Neural progenitor cell (in vitro differentiated cells): ENCODE data around the gene NDST1. TPM values are rescaled to one million over a fixed set of nuclear protein-coding genes. Genes with fewer than 3 reads are reported as not detected.
"Not testable (repeated sequence)": the region's sequence is repeated elsewhere in the genome, so short reads cannot be mapped to it uniquely, and the experiment has no call there.

ENCODE experiments used
- DNase-seq: peaks from one replicate; pipeline ENCODE4 v3.0.0-alpha.2; 2016; ENCODE audit warnings: low spot score
- H2AFZ ChIP-seq: fragments of 200-600 bp; sonication (generic); replicated peaks from 2 replicates; pipeline ENCODE4 v1.6.1; 2016; ENCODE audit warnings: antibody characterized with exemption
- H3F3A ChIP-seq: fragments of 200-600 bp; sonication (generic); 2 replicates; pipeline ENCODE4 v1.6.1; 2016; ENCODE audit warnings: antibody characterized with exemption, low read depth
- H3K27ac ChIP-seq: fragments of 200-600 bp; sonication (generic); 2 replicates; pipeline ENCODE4 v1.5.1; 2016; ENCODE audit warnings: mild to moderate bottlenecking
- H3K27me3 ChIP-seq: fragments of 200-600 bp; sonication (generic); 2 replicates; pipeline ENCODE4 v1.6.1; 2016; ENCODE audit warnings: mild to moderate bottlenecking, moderate library complexity
- H3K36me3 ChIP-seq: fragments of 200-600 bp; sonication (generic); 2 replicates; pipeline ENCODE4 v1.5.1; 2016
- H3K4me1 ChIP-seq: fragments of 200-600 bp; sonication (generic); 2 replicates; pipeline ENCODE4 v1.6.1; 2016; ENCODE audit warnings: mixed run types
- H3K4me2 ChIP-seq: fragments of 200-600 bp; sonication (generic); 2 replicates; pipeline ENCODE4 v1.6.1; 2016
- H3K4me3 ChIP-seq: fragments of 200-600 bp; sonication (generic); 2 replicates; pipeline ENCODE4 v1.5.1; 2016
- H3K79me2 ChIP-seq: fragments of 200-600 bp; sonication (generic); 2 replicates; pipeline ENCODE4 v1.6.1; 2016; ENCODE audit warnings: low read depth
- H3K9ac ChIP-seq: fragments of 200-600 bp; sonication (generic); 2 replicates; pipeline ENCODE4 v1.6.1; 2016
- H3K9me3 ChIP-seq: fragments of 200-600 bp; sonication (generic); 2 replicates; pipeline ENCODE4 v1.5.1; 2016; ENCODE audit warnings: low read depth
- H4K20me1 ChIP-seq: fragments of 200-600 bp; sonication (generic); 2 replicates; pipeline ENCODE4 v1.6.1; 2016; ENCODE audit warnings: low read depth
- H3K27ac Mint-ChIP-seq: 3 replicates; pipeline ENCODE4 v1.8.0; 2021; ENCODE audit warnings: mixed read lengths
- H3K27me3 Mint-ChIP-seq: 2 replicates; pipeline ENCODE4 v1.8.0; 2022; ENCODE audit warnings: low read depth, mild to moderate bottlenecking, inconsistent platforms, moderate library complexity, mixed read lengths; ENCODE audit not compliant: insufficient read depth
- H3K36me3 Mint-ChIP-seq: 3 replicates; pipeline ENCODE4 v1.8.0; 2021; ENCODE audit warnings: mixed read lengths
- H3K4me1 Mint-ChIP-seq: 3 replicates; pipeline ENCODE4 v1.8.0; 2021; ENCODE audit warnings: mixed read lengths
- H3K4me3 Mint-ChIP-seq: 3 replicates; pipeline ENCODE4 v1.8.0; 2021; ENCODE audit warnings: mild to moderate bottlenecking, moderate library complexity, mixed read lengths
- H3K9me3 Mint-ChIP-seq: 3 replicates; pipeline ENCODE4 v1.8.0; 2020; ENCODE audit warnings: mixed read lengths
- CTCF ChIP-seq: fragments of 200-600 bp; sonication (generic); IDR thresholded peaks from 2 replicates; pipeline ENCODE4 v1.5.1; 2017; ENCODE audit warnings: antibody characterized with exemption, mild to moderate bottlenecking
- EZH2 ChIP-seq: fragments of 200-600 bp; sonication (generic); IDR thresholded peaks from 2 replicates; pipeline ENCODE4 v1.6.1; 2017; ENCODE audit warnings: antibody characterized with exemption, mild to moderate bottlenecking, moderate library complexity
- EZH2phosphoT487 ChIP-seq: fragments of 200-600 bp; sonication (generic); IDR thresholded peaks from 2 replicates; pipeline ENCODE4 v1.6.1; 2017; ENCODE audit warnings: antibody characterized with exemption
- total RNA-seq: library from RNA; depleted of rRNA; stranded (reverse); fragments of >200 nt; gene quantifications from 2 replicates; pipeline ENCODE4 v1.2.3, GENCODE V29; 2015; ENCODE audit warnings: low replicate concordance

NDST1 gene
- total RNA-seq, 1 donor from 2014 or later, result 22.9 TPM

- Mint-ChIP-seq H3K4me3 (no peak overlapping the region), H3K4me1 (peaks cover 60% of the 10 kb centered on the region), H3K27me3 (peaks cover 2% of the 10 kb centered on the region), H3K9me3 (no peaks in the 10 kb centered on the region), H3K27ac (no peak overlapping the region), H3K36me3 (no peaks in the 10 kb centered on the region)
- Histone ChIP-seq H3K4me1 (peaks cover 22% of the 10 kb centered on the region), H3K9me3 (no peaks in the 10 kb centered on the region), H3K4me2 (no peak overlapping the region), H2AFZ (no peak overlapping the region), H3K27ac (no peak overlapping the region), H4K20me1 (peaks cover 71% of the 10 kb centered on the region), H3K9ac (no peak overlapping the region), H3K79me2 (peaks cover 97% of the 10 kb centered on the region), H3K36me3 (no peaks in the 10 kb centered on the region), H3F3A (peaks cover 19% of the 10 kb centered on the region), H3K27me3 (no peaks in the 10 kb centered on the region), H3K4me3 (no peak overlapping the region)
- no peak for TF ChIP-seq EZH2
- TF ChIP-seq EZH2phosphoT487, result no peak
- no peak for TF ChIP-seq CTCF
- DNase-seq, result no peak
These were observed 7.5 kb downstream of the NDST1 start for GRCh38 chr5:150515446-150515845.

- no peaks in the 10 kb centered on the region for H3K36me3 ChIP-seq
- no peak for DNase-seq
- H3K27ac ChIP-seq, result no peak overlapping the region
- no peak overlapping the region for H3K4me2 ChIP-seq
- TF ChIP-seq CTCF, result no peak
- TF ChIP-seq EZH2, result no peak
- TF ChIP-seq EZH2phosphoT487, result no peak
- H3K4me1 ChIP-seq, result peaks cover 16% of the 10 kb centered on the region
- H3K4me3 ChIP-seq, result no peak overlapping the region
- Mint-ChIP-seq H3K4me1 (peaks cover 54% of the 10 kb centered on the region), H3K27me3 (peaks cover 2% of the 10 kb centered on the region), H3K4me3 (peak overlapping the region; percentile 64), H3K27ac (no peak overlapping the region), H3K9me3 (no peaks in the 10 kb centered on the region), H3K36me3 (no peaks in the 10 kb centered on the region)
- H4K20me1 ChIP-seq, result peaks cover 66% of the 10 kb centered on the region
- peaks cover 92% of the 10 kb centered on the region for H3K79me2 ChIP-seq
- H2AFZ ChIP-seq, result no peak overlapping the region
- no peaks in the 10 kb centered on the region for H3K27me3 ChIP-seq
- no peak overlapping the region for H3K9ac ChIP-seq
- H3K9me3 ChIP-seq, result no peaks in the 10 kb centered on the region
- H3F3A ChIP-seq, result peaks cover 13% of the 10 kb centered on the region
These were observed 8.1 kb downstream of the NDST1 start for GRCh38 chr5:150516011-150516410.

- Histone ChIP-seq H3K79me2 (peaks cover 77% of the 10 kb centered on the region), H2AFZ (no peak overlapping the region), H3K27ac (no peak overlapping the region), H3K36me3 (no peaks in the 10 kb centered on the region), H3K9me3 (no peaks in the 10 kb centered on the region), H3K27me3 (no peaks in the 10 kb centered on the region), H3K4me3 (no peak overlapping the region), H3F3A (peaks cover 3% of the 10 kb centered on the region), H3K9ac (no peak overlapping the region), H4K20me1 (peaks cover 55% of the 10 kb centered on the region), H3K4me2 (no peak overlapping the region), H3K4me1 (peaks cover 6% of the 10 kb centered on the region)
- DNase-seq, result no peak
- H3K36me3 Mint-ChIP-seq, result peaks cover 2% of the 10 kb centered on the region
- TF ChIP-seq CTCF (no peak), EZH2phosphoT487 (no peak), EZH2 (no peak)
- no peak overlapping the region for H3K27ac Mint-ChIP-seq
- H3K4me1 Mint-ChIP-seq, result peaks cover 47% of the 10 kb centered on the region
- H3K27me3 Mint-ChIP-seq, result no peaks in the 10 kb centered on the region
- H3K4me3 Mint-ChIP-seq, result no peak overlapping the region
- H3K9me3 Mint-ChIP-seq, result no peaks in the 10 kb centered on the region
These were observed 9.6 kb downstream of the NDST1 start for GRCh38 chr5:150517272-150518152.

- not testable (repeated sequence) for H3K4me3 Mint-ChIP-seq, H3K4me2 ChIP-seq, H3K4me3 ChIP-seq, H3K27me3 ChIP-seq, H3K9me3 ChIP-seq, H3K27me3 Mint-ChIP-seq, DNase-seq, H3K9ac ChIP-seq, H3K27ac ChIP-seq, H3K36me3 Mint-ChIP-seq, H2AFZ ChIP-seq, H3K36me3 ChIP-seq, H3K27ac Mint-ChIP-seq, H3K9me3 Mint-ChIP-seq
- Histone ChIP-seq H4K20me1 (peaks cover 55% of the 10 kb centered on the region), H3K4me1 (peaks cover 16% of the 10 kb centered on the region), H3F3A (peaks cover 10% of the 10 kb centered on the region), H3K79me2 (peaks cover 73% of the 10 kb centered on the region)
- peaks cover 50% of the 10 kb centered on the region for H3K4me1 Mint-ChIP-seq
These were observed 11.0 kb downstream of the NDST1 start for GRCh38 chr5:150518712-150519559.
